DMS79 (cell line): ENCODE measurements around the gene GOLGA6L24.
"Not testable (repeated sequence)": the region's sequence is repeated elsewhere in the genome, so short reads cannot be mapped to it uniquely, and the experiment has no call there.

Experiments
- DNase-seq: peaks from one replicate; lab custom pipeline; 2025; lab: John Stamatoyannopoulos, UW

Gene GOLGA6L24, protein sequence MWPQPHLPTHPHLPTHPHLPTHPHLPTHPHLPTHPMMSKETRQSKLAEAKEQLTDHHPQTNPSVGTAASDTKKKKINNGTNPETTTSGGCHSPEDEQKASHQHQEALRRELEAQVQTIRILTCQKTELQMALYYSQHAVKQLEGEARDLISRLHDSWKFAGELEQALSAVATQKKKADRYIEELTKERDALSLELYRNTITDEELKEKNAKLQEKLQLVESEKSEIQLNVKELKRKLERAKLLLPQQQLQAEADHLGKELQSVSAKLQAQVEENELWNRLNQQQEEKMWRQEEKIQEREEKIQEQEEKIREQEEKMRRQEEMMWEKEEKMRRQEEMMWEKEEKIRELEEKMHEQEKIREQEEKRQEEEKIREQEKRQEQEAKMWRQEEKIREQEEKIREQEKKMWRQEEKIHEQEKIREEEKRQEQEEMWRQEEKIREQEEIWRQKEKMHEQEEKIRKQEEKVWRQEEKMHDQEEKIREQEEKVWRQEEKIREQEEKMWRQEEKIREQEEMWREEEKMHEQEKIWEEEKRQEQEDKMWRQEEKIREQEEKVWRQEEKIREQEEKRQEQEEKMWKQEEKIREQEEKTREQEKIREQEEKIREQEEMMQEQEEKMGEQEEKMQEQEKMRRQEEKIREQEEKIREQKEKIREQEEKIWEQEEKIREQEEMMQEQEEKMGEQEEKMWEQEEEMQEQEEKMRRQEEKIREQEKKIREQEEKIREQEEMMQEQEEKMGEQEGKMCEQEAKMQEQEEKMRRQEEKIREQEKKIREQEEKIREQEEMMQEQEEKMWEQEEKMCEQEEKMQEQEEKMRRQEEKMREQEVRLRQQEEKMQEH

DNA sequence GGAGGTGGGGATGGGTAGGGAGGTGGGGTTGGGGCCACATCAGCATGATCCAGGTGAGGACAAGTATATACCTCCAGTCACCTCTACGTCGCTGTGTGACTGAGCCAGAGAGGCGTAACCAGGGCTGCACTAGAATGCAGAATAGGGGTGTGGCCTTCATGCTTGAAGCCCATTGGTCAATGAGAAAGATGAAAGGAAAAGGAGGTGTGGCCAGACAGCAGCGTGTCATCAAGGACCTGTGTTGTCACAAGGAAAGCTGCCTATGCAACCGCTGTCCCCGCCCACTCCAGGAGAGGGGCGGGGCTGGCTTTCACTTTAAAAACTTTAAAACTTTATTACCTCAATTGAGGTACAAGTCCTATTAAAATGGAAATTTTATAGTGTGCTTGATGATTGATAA, at the start of gene GOLGA6L24:
Gene GOLGA6L24 (minus strand): TSS at position 101 of the 400 bp plus-strand sequence. CDS start 61 bp downstream, at position 40.
- DNase-seq = not testable (repeated sequence)

DNA sequence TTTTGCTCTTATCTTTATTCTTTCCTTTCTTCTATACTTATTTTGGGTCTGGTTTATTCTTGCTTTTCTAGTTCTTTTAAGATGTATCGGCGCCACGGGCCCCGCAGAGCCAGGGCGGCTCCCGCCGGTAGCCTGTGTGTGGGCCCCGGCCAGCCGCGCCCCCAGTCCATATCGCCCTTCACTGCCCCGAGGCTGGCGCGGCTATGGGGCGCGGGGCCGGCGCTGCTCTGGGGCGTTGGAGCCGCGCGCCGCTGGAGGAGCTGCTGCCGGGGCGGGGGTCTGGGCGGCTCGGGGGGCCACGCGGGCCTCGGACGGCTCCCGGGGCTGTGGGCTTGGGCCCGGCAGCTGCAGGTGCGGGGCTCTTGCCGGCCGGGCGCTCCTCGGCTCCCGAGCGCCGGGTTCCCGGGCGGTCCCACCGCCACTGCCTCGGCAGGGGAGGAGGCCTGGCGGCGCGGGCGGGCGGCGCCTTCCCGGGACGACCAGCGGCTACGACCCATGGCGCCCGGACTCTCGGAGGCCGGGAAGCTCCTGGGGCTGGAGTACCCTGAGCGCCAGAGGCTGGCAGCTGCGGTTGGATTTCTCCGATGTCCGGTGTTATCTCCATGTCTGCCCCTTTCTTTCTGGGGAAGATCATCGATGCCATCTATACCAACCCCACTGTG, 45.0 kb upstream of the GOLGA6L24 start:
- DNase-seq = not testable (repeated sequence)

DNA sequence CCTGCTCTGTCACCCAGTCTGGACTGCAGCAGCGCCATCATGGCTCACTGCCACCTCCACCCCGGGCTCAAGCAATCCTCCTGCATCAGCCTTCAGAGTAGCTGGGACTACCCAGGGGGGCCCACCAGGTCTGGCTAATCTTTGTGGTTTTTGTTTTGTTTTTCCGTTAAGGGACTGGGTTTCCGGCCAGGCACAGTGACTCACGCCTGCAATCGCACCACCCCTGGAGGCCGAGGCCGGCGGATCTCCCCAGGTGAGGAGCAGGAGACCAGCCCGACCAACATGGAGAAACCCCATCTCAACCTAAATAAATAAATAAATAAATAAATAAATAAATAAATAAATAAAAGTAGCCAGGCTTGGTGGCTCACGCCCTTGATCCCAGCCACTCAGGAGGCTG, 38.1 kb upstream of the GOLGA6L24 start:
- DNase-seq = not testable (repeated sequence)

DNA sequence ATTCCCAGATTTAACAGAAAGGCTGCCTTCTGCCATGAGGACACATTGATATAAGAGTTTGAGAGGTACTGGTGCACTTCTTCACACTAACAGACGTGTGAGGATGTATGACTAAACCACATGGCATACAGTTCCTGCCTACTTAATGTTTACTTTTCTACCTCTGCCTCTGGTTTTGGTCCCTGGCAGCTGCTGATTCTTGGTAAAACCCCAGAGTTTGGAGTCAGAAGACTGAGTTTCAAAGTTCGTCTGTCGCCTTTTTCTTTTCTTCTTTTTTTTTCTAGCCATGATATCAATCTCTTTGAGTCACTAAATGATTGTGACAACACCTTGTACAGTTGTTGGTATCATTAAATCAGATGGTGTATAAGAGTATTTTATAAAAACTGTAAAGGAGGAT, 22.2 kb upstream of the GOLGA6L24 start:
- not testable (repeated sequence) for DNase-seq

DNA sequence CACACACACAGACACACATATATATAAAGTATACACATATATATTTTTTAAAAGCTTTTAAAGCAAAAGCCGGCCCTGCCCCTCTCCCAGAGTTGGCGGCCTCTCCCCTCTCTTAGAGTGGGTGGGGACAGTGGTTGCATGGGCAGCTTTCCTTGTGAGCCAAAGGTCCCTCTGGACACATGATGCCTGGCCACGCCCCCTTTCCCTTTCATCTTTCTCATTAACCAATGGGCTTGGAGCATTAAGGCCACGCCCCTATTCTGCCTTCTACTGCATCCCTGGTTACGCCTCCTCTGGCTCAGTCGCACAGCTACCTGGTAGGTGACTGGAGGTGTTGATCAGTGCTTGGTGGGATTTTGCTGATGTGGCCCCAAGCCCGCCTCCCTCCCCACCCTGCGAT, 20.5 kb upstream of the GOLGA6L24 start, which contains the start of gene GOLGA8F:
Gene GOLGA8F (plus strand): TSS at position 301 of the 400 bp plus-strand sequence. CDS start 98 bp downstream, at position 399.
- not testable (repeated sequence) for DNase-seq

DNA sequence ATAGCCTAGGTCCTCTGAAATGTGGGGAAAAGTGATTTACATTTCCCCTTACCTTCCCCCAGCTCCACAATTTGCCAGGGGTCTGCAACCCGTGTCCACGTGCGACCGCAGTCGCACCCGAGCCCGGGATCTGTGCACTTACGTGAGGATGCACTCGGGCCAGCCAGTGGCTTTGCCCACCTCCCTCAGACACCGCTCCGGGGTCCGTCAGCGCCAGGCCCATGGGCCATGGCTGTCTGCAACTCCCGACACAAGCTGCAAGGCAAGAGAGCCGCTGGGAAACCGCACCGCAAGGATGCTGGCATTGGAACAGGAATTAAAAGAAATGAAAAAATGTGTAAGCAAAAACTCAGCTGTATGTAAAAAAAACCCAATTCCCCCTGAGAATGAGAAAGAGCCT, 7.6 kb upstream of the GOLGA6L24 start:
- DNase-seq = not testable (repeated sequence)

DNA sequence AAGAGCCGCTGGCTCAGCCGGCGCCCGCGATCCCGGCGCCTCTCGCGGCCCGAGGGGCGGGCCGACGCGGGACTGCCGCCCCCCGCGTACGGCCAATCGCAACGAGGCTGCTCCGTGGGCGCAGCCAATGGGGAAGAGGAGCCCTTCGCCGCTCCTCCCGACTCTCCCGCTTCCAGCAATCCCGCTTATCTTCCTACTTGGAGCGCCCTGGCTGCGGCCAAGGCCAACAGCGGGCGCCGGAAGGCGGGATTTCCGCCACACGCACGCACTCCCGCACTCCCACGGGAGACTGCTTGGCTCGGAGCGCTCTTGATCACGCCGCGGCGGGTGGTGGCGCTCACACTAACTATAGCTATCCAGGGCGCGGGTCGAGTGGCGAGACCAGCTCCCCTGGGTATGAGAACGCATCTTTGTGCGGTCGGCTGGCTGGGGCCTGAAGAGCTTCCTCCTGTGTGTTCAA, 35.7 kb downstream of the GOLGA6L24 start, which contains the start of gene HERC2:
Gene HERC2 (minus strand): TSS at position 51 of the 460 bp plus-strand sequence. CDS start 746 bp downstream, outside the sequence.
- not testable (repeated sequence) for DNase-seq

DNA sequence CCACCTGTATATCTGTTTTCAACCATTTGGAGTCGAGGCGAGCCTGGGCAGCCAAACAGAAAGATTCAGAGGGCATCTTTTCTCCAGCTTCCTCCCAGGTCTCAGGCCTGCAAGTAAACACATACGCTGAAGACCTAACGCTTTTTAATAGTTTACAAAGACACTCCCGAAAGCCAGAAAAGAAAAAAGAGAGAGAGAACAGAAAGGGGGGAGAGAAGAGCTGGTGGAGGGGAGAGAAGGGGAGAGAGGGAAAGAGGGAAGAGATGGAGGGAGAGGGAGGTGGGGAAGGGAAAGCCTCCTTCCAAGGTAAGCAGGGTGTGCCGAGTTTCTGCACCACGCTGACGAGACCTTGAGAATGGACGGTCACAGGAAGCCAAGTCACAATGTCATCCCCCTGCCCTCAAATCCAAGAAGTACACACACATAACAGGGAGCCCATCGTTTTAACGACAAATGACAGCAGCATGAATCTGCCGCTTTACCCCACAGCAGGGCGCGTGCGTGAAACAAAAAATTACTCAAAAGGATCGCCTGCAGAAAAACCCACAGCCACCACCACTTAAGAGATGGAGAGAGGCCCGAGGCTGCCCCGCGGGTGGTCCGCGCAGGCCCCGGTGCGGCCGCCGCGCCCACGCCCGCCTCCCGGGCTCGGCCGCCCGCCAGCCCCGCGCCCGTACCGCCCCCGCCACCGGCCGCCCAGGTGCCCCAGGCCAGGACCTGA, 36.4 kb downstream of the GOLGA6L24 start:
- DNase-seq = not testable (repeated sequence)

DNA sequence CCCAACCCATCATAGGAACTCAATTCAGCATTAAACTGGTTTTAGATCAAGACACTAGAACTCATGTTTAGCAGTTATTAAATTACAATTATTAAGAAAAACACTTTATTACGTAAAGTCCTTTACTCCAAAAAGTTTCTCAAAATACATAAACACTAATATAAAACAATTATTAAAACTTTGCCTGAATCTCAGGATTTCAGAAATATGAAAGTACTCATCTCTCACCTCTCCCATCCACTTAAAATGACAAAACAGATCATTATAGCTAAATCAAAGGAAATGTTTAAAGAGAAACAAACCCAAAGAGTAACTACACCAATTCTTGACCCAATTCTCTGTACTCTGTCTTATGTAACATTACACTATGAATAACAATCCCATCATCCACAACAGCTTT, 38.2 kb downstream of the GOLGA6L24 start:
- DNase-seq = not testable (repeated sequence)

DNA sequence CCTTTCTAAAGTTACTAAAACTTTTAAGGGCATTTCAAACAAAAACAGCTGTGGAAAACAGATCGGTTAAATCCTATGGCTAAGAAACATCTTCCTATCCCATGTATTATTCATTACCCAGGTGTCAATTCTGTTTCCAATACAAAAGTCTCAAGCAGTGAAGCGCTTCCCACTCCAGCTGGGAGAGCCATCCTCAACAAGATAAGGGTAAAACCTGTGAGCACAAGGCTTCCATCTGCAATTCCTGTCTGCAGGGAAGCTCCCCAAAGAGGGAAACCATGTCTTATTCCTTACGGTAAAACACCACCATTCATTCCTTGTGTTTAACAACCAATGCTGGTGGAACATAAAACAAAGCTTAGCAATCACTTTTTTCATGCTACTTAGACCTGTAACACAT, 39.1 kb downstream of the GOLGA6L24 start:
- DNase-seq = not testable (repeated sequence)

DNA sequence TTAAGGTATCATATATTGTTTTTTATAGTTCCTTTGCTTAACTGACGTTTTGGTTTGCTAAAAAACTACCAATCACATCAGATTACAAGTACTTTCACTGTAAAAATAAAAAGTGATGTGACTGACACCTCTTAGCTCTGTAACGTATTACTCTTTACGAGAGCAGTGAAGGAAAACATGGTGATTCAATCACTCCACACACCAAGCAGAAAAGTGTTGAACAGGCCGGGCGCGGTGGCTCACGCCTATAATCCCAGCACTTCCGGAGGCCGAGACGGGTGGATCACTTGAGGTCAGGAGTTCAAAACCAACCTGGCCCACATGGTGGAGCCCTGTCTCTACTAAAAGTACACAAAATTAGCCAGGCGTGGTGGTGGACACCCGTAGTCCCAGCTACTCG, 39.8 kb downstream of the GOLGA6L24 start:
- DNase-seq = not testable (repeated sequence)

DNA sequence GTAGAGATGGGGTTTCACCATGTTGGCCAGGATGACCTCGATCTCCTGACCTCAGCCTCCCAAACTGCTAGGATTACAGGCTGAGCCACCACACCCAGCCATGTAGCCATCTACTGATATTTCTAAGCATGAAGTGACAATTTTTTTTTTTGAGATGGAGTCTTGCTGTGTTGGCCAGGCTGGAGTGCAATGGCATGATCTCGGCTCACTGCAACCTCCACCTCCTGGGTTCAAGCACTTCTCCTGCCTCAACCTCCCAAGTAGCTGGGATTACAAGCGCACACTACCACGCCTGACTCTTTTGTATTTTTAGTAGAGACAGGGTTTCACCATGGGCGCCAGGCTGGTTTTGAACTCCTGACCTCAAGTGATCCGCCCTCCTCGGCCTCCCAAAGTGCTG, 40.9 kb downstream of the GOLGA6L24 start:
- not testable (repeated sequence) for DNase-seq

DNA sequence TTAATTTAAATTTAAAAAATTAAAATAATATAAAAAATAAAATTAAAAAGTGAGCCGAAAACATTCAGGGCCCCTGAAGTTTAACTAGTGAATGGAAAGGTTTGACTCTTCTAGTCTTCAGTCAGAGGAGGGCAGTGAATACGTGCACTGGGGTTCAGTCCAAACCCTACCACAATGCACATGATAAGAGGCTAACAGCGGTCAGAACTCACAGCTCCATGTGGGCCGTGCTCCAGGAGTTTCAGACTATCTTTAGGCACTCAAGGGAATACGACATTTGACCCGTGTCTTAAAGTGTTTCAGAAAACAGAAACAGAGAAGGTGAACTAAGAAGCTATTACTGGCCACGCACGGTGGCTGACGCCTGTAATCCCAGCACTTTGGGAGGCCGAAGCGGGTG, 47.4 kb downstream of the GOLGA6L24 start:
- not testable (repeated sequence) for DNase-seq

DNA sequence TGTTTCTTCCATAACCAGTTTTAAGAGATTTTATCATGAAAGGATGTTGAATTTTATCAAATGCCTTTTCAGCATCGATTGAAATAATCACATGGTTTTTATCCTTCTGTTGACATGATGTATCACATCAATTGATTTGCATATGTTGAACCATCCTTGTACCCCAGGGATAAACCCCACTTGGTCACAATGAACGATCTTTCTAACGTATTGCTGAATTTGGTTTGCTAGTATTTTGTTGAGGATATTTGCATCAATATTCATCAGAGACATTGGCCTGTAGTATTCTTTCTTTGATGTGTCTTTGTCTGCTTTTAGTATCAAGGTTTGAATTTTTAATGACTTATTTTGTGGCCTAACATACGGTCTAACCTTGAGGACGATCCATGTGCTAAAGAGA, 49.2 kb downstream of the GOLGA6L24 start:
- DNase-seq = not testable (repeated sequence)
